ENCODE results near the gene PEX5L.

DNA sequence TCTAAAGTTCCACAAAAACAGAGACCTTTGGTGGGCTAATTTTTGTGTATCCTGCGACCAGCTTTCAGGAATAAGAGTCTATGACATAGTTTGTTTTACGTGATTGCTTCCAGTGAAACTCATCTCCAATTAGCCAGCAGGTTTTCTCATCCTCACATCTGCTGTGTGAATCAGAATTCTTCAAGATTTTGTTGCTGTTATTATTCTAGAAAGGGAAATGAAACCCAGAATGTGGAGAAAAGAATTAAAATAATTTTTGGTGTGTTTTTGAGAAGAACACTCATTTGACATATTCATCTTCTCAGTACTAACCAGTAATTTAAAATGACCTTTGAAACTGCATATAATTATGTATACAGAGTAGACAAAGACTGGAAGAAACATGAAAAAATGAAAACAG, 208.0 kb downstream of the PEX5L start:
- TF ChIP-seq TEAD4 (IDR thresholded peaks at IDR 0.05) (no peak), NFIC (IDR thresholded peaks at IDR 0.05) (no peak), EGR1 (IDR thresholded peaks at IDR 0.05) (no peak), TCF12 (IDR thresholded peaks at IDR 0.05; ENCODE audit: low read depth) (no peak)
- TF ChIP-seq, protein P1, sequence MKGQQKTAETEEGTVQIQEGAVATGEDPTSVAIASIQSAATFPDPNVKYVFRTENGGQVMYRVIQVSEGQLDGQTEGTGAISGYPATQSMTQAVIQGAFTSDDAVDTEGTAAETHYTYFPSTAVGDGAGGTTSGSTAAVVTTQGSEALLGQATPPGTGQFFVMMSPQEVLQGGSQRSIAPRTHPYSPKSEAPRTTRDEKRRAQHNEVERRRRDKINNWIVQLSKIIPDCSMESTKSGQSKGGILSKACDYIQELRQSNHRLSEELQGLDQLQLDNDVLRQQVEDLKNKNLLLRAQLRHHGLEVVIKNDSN (IDR thresholded peaks at IDR 0.05): no peak
- TF ChIP-seq, protein P2, sequence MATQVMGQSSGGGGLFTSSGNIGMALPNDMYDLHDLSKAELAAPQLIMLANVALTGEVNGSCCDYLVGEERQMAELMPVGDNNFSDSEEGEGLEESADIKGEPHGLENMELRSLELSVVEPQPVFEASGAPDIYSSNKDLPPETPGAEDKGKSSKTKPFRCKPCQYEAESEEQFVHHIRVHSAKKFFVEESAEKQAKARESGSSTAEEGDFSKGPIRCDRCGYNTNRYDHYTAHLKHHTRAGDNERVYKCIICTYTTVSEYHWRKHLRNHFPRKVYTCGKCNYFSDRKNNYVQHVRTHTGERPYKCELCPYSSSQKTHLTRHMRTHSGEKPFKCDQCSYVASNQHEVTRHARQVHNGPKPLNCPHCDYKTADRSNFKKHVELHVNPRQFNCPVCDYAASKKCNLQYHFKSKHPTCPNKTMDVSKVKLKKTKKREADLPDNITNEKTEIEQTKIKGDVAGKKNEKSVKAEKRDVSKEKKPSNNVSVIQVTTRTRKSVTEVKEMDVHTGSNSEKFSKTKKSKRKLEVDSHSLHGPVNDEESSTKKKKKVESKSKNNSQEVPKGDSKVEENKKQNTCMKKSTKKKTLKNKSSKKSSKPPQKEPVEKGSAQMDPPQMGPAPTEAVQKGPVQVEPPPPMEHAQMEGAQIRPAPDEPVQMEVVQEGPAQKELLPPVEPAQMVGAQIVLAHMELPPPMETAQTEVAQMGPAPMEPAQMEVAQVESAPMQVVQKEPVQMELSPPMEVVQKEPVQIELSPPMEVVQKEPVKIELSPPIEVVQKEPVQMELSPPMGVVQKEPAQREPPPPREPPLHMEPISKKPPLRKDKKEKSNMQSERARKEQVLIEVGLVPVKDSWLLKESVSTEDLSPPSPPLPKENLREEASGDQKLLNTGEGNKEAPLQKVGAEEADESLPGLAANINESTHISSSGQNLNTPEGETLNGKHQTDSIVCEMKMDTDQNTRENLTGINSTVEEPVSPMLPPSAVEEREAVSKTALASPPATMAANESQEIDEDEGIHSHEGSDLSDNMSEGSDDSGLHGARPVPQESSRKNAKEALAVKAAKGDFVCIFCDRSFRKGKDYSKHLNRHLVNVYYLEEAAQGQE (IDR thresholded peaks at IDR 0.05; ENCODE audit: low read depth): no peak
- TF ChIP-seq, protein P3, sequence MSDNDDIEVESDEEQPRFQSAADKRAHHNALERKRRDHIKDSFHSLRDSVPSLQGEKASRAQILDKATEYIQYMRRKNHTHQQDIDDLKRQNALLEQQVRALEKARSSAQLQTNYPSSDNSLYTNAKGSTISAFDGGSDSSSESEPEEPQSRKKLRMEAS (IDR thresholded peaks at IDR 0.05): no peak
